SK-N-SH treated with all-trans-retinoic acid at 6 μM for 48 hours (cell line): ENCODE results near the gene MKRN2OS.

Source experiments
- ARNTL ChIP-seq: fragments of 450-650 bp; formaldehyde crosslinking; IDR thresholded peaks from 2 replicates; pipeline ENCODE4 v1.5.0; 2020; ENCODE audit warnings: low read depth, mild to moderate bottlenecking, moderate library complexity, borderline replicate concordance
- CSDC2 ChIP-seq: fragments of 250-450 bp; sonication (Bioruptor Pico); IDR thresholded peaks from 2 replicates; pipeline ENCODE4 v1.5.0; 2020; ENCODE audit warnings: mild to moderate bottlenecking, moderate library complexity
- GLIS3 ChIP-seq: fragments of 250-450 bp; sonication (Bioruptor Pico); IDR thresholded peaks from 2 replicates; pipeline ENCODE4 v1.5.0; 2020; ENCODE audit warnings: mild to moderate bottlenecking, moderate library complexity
- PPARA ChIP-seq: fragments of 250-450 bp; sonication (Bioruptor Pico); IDR thresholded peaks from 2 replicates; pipeline ENCODE4 v1.5.0; 2020; ENCODE audit warnings: mild to moderate bottlenecking, borderline replicate concordance
- TSHZ2 ChIP-seq: fragments of 250-450 bp; sonication (Bioruptor Pico); IDR thresholded peaks from 2 replicates; pipeline ENCODE4 v1.5.0; 2020; ENCODE audit warnings: mild to moderate bottlenecking, moderate library complexity
- ZFP30 ChIP-seq: fragments of 450-650 bp; formaldehyde crosslinking; IDR thresholded peaks from 2 replicates; pipeline ENCODE4 v1.5.0; 2022; ENCODE audit warnings: mild to moderate bottlenecking, moderate library complexity

- TF ChIP-seq ZFP30, result no peak
- no peak for TF ChIP-seq GLIS3 (CRISPR knock-in tag)
- no peak for TF ChIP-seq CSDC2 (CRISPR knock-in tag)
- no peak for TF ChIP-seq PPARA (CRISPR knock-in tag)
- TF ChIP-seq ARNTL (CRISPR knock-in tag), result no peak
- TF ChIP-seq TSHZ2 (CRISPR knock-in tag), result no peak
Observed at GRCh38 chr3:12562451-12562850, 17.2 kb upstream of the MKRN2OS start.
